Right cardiac atrium (tissue), 5 donors: ENCODE data around the gene ALDH7A1. TPM values are rescaled to one million over a fixed set of nuclear protein-coding genes. Genes with fewer than 3 reads are reported as not detected.
A peak's percentile ranks its signal among the peaks of the same experiment; 100 is the strongest.

Experiments
- ATAC-seq, 2 donors: fragments of 200-7000 bp; cut with Tn5 transposase; one replicate each; pipeline versions ENCODE4 v1.8.0 to v1.9.1; 2020; ENCODE audit warnings: moderate library complexity in 2 of 2, mild to moderate bottlenecking in 1 of 2
- DNase-seq, 3 donors: peaks; one replicate each; pipeline ENCODE4 v3.0.0-alpha.2; 2020
- H3K27ac ChIP-seq: one replicate; pipeline ENCODE4 v1.5.1; 2013; ENCODE audit warnings: mild to moderate bottlenecking, low read length, control low read depth, moderate library complexity
- H3K27me3 ChIP-seq: one replicate; pipeline ENCODE4 v1.6.1; 2013; ENCODE audit not compliant: control insufficient read depth, insufficient read depth
- H3K4me1 ChIP-seq: one replicate; pipeline ENCODE4 v1.6.1; 2013; ENCODE audit warnings: low read length; ENCODE audit not compliant: control insufficient read depth, insufficient read depth
- H3K4me3 ChIP-seq: one replicate; pipeline ENCODE4 v1.5.1; 2013; ENCODE audit warnings: low read length, control low read depth
- H3K9me3 ChIP-seq: one replicate; pipeline ENCODE4 v1.6.1; 2013; ENCODE audit warnings: low read length; ENCODE audit not compliant: control insufficient read depth
- WGBS: extraction: QIAGEN DNeasy Blood & Tissue Kit; methylation state at CpG from one replicate; pipeline ENCODE4 v1.1.7; 2013; 5-methylcytosine and 5-hydroxymethylcytosine counted together
- intact Hi-C, 4 donors: fragments of 100-400 bp; cut with DNase I; formaldehyde crosslinking; loops; one replicate each; pipeline versions ENCODE4 v1.11.0 to v1.14.0; 2022 to 2023
- polyA plus RNA-seq: library from polyadenylated mRNA; stranded (reverse); fragments of 200-250 nt; gene quantifications from one replicate; pipeline ENCODE4 v1.2.3, GENCODE V29; 2013
- total RNA-seq, 4 donors: library from RNA; stranded (reverse); fragmentation: NEBNext Ultra II Directional; extraction: Animal tissue kit (Norgen Biotek cat#: 25700); gene quantifications; one replicate each; pipeline ENCODE4 v1.2.1, GENCODE V29; 2021
- donor health status: healthy with polysubstance abuse.
- donor health status: DM: no; HTN: yes; CAD: no.
- donor health status: DM: no; HTN: no; CAD: no.
- donor health status: DM: no; HTN: yes; CAD: no; lungs with severe emphysema.
- donor health status: DM: yes; HTN: yes; CAD: no.

Gene ALDH7A1
- total and polyA plus RNA-seq, 5 donors: 26.1 to 50.3 (median 31.6) TPM

DNA sequence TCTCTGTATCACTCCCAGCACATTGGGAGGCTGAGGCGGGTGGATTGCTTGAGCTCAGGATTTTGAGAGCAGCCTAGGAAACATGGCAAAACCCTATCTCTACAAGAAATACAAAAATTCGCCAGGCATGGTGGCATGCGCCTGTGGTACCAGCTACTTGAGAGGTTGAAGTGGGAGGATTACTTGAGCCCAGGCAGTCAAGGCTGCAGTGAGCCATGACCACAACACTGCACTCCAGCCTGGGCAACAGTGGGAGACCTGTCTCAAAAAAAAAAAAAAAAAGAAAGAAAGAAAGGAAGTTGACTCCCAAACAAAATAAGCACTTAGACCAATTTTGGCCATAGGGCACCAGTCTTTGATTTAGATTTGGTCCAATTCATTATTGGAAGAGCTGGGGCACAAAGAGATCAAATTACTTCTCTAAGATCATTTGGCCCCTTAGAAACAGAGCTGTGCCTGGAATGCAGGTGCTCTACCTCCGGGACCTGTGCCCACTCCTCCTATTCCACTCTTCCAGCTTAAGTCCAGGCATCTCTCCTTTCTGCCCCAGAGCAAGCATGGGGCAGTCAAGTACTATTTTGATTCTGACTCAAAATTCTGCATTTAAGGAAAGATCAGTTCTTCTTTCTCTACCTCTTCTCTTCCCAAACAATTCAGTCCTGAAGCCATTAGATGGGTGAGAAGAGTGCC, 59.0 kb downstream of the ALDH7A1 start:
- intact Hi-C loops: loop anchor here (5.0 kb wide), 3 partner anchors 34 to 199 kb away; no protein-coding TSS in a partner anchor
- no peak for ATAC-seq
- no peaks in the 10 kb centered on the region for H3K27me3 ChIP-seq
- no peak overlapping the region for H3K27ac ChIP-seq
- DNase-seq: no peak
- peaks cover 2% of the 10 kb centered on the region for H3K4me1 ChIP-seq
- no peak overlapping the region for H3K4me3 ChIP-seq
- 96% methylated on average over 4 of the region's 4 CpGs for WGBS
- H3K9me3 ChIP-seq: no peaks in the 10 kb centered on the region

DNA sequence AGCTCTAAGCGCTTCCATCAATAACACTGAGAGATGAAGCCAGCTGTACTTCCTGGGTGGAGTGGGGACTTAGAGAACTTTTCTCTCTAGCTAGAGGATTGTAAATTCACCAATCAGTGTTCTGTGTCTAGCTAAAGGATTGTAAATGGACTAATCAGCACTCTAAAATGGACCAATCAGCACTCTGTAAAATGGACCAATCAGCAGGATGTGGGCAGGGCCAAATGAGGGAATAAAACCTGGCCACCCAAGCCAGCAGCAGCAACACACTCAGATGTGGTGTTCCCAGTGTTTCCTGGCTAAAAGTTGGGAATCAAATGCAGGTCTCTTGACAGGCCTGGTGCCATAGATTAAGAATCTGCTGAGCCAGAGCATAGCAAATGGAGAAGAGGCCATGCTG, 60.5 kb downstream of the ALDH7A1 start:
- intact Hi-C loops: no loop called here
- DNase-seq: no peak
- Histone ChIP-seq H3K27me3 (no peaks in the 10 kb centered on the region), H3K9me3 (no peaks in the 10 kb centered on the region), H3K4me3 (no peak overlapping the region), H3K27ac (no peak overlapping the region), H3K4me1 (peaks cover 2% of the 10 kb centered on the region)
- ATAC-seq: no peak
- 98% methylated on average over 1 of the region's 1 CpG for WGBS

GRCh38 chr5:126531543-126532120, 63.4 kb downstream of the ALDH7A1 start:
- DNase-seq: peak in 2 of 3 donors; percentile 34 to 62
- 37% methylated on average over 4 of the region's 4 CpGs for WGBS
- no peak overlapping the region for H3K4me3 ChIP-seq
- no peaks in the 10 kb centered on the region for H3K9me3 ChIP-seq
- no peaks in the 10 kb centered on the region for H3K27me3 ChIP-seq
- H3K4me1 ChIP-seq: no peaks in the 10 kb centered on the region
- H3K27ac ChIP-seq: peak overlapping the region; percentile 45
- intact Hi-C loops: no loop called here
- ATAC-seq: peak; percentile 93 to 94

DNA sequence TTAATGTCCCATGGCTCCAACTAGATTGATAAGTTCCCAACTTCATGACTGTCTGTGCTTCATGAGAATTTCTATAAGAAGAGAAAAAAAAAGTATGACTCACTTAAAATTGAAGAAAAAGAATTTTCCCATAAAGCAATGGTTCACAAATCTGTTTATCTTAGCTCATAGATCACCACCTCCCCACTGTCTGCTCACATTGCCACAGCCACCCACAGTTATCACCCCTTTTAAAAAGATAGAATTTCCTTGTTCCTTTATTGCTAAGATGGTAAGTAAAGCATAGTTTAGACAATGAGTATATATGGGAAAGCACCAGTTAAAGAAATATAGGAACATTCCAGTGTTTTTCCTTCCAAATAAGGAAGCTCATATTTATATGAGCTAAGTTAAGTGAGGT, 67.1 kb downstream of the ALDH7A1 start:
- Histone ChIP-seq H3K4me3 (no peak overlapping the region), H3K27me3 (no peaks in the 10 kb centered on the region), H3K9me3 (no peaks in the 10 kb centered on the region), H3K4me1 (peaks cover 2% of the 10 kb centered on the region), H3K27ac (no peak overlapping the region)
- intact Hi-C loops: no loop called here
- ATAC-seq (no peak), DNase-seq (no peak)

- H3K9me3 ChIP-seq: no peaks in the 10 kb centered on the region
- H3K4me1 ChIP-seq: peaks cover 2% of the 10 kb centered on the region
- H3K27me3 ChIP-seq: no peaks in the 10 kb centered on the region
- DNase-seq: no peak
- H3K27ac ChIP-seq: no peak overlapping the region
- no peak overlapping the region for H3K4me3 ChIP-seq
- intact Hi-C loops: no loop called here
- WGBS: 88% methylated on average over 1 of the region's 1 CpG
- ATAC-seq: no peak
Observed at GRCh38 chr5:126527158-126527557, 67.9 kb downstream of the ALDH7A1 start.

- DNase-seq (no peak), ATAC-seq (peak in 1 of 2 donors; percentile 17)
- H3K27ac ChIP-seq: no peak overlapping the region
- H3K4me3 ChIP-seq: no peak overlapping the region
- no peaks in the 10 kb centered on the region for H3K27me3 ChIP-seq
- intact Hi-C loops: no loop called here
- peaks cover 2% of the 10 kb centered on the region for H3K4me1 ChIP-seq
- H3K9me3 ChIP-seq: no peaks in the 10 kb centered on the region
Observed at GRCh38 chr5:126526493-126526892, 68.5 kb downstream of the ALDH7A1 start.

GRCh38 chr5:126525630-126526245, 69.3 kb downstream of the ALDH7A1 start:
- Histone ChIP-seq H3K27ac (peak overlapping the region; percentile 96), H3K4me1 (peaks cover 2% of the 10 kb centered on the region), H3K4me3 (no peak overlapping the region), H3K27me3 (no peaks in the 10 kb centered on the region), H3K9me3 (no peaks in the 10 kb centered on the region)
- WGBS: 33% methylated on average over 5 of the region's 5 CpGs
- intact Hi-C loops: no loop called here
- ATAC-seq: peak; percentile 91 to 95
- DNase-seq: peak; percentile 87 to 93 (median 90)

DNA sequence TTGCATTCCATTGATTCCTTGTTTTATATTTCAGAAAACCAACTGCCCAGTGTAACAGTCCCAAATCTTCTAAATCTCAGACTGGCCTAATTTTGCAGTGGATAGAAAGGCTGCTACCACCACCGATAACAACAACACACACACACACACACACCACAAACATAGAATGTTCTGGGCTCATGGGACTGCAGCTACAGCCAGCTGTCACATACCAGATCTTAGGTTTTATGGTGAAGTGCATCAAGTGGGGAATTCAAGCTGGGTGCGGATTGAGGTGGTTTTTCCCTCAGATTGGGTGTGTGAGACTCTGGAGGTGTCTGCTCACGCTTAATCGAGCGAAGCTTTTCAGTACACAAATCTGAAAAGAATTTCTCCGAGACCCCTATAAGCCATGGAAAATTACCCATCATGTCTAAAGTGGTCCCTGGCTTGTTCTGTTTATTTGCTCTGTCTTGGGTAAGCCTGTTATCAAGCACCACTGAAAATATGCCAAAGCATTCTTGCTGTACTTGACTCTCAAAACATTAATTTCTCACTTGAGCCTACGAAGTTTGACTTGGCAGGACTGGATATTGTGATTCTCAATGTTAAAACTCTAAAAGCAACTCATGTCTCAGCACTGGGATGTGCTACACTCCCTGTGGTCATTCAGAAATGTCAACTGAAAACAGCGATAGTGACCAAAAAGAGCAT, 71.1 kb downstream of the ALDH7A1 start:
- ATAC-seq (peak; percentile 48 to 72), DNase-seq (no peak)
- 60% methylated on average over 8 of the region's 8 CpGs for WGBS
- peaks cover 2% of the 10 kb centered on the region for H3K4me1 ChIP-seq
- intact Hi-C loops: no loop called here
- H3K4me3 ChIP-seq: no peak overlapping the region
- H3K27me3 ChIP-seq: no peaks in the 10 kb centered on the region
- no peaks in the 10 kb centered on the region for H3K9me3 ChIP-seq
- H3K27ac ChIP-seq: peak overlapping the region; percentile 51

DNA sequence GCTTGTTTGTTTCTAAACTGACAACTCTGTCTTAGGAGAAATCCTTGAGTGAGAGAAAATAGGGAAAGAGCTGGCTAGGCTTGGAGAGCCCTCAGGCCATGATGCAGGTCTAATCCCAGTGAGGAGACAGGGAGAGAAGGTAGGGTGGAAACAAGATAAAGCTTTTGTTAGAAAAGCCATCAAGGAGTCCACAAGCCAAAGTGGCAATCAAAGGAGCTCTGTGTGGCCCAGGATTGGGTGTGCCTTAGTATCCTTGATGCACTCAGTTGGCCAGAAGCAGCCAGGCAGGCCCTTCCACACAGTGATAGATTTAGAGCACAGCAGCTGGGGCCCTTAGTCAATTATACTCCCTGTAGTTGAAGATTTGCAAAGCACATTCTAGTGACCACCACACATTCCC, 73.9 kb downstream of the ALDH7A1 start:
- Histone ChIP-seq H3K4me1 (peaks cover 2% of the 10 kb centered on the region), H3K27ac (peak overlapping the region; percentile 43), H3K27me3 (no peaks in the 10 kb centered on the region), H3K9me3 (no peaks in the 10 kb centered on the region), H3K4me3 (no peak overlapping the region)
- intact Hi-C loops: no loop called here
- no peak for DNase-seq
- no peak for ATAC-seq

DNA sequence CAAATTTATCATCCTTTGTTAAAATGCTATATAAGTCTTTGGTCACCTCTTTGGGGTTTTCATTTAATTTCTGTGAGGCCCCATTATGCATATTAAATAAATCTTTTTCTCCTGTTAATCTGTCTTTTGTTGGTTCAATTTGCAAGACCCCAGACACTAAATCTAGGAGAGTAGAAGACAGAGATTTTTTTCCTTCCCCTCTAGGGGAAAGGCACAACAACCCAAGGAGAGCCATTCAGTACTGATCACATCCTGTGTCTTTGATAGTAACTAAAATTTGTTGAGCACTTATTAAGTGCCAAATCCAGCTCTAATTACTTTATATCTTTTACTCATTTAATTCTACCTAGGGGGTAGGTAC, 74.4 kb downstream of the ALDH7A1 start:
- Histone ChIP-seq H3K27me3 (no peaks in the 10 kb centered on the region), H3K4me1 (no peaks in the 10 kb centered on the region), H3K9me3 (no peaks in the 10 kb centered on the region), H3K27ac (no peak overlapping the region), H3K4me3 (no peak overlapping the region)
- intact Hi-C loops: no loop called here
- DNase-seq (no peak), ATAC-seq (no peak)
